ENCODE results near the gene CCDC181. TPM values are rescaled to one million over a fixed set of nuclear protein-coding genes. Genes with fewer than 3 reads are reported as not detected.

The CCDC181 gene
- total RNA-seq (2014; rRNA removed; shearing (Covaris generic)) (not detected in 2 replicates), polyA plus RNA-seq (2016; fragmentation: Nextera tagmentation; extraction: Ambion mirVana) (0.10 TPM in 1 of 2 replicates, not detected in the other)

DNA sequence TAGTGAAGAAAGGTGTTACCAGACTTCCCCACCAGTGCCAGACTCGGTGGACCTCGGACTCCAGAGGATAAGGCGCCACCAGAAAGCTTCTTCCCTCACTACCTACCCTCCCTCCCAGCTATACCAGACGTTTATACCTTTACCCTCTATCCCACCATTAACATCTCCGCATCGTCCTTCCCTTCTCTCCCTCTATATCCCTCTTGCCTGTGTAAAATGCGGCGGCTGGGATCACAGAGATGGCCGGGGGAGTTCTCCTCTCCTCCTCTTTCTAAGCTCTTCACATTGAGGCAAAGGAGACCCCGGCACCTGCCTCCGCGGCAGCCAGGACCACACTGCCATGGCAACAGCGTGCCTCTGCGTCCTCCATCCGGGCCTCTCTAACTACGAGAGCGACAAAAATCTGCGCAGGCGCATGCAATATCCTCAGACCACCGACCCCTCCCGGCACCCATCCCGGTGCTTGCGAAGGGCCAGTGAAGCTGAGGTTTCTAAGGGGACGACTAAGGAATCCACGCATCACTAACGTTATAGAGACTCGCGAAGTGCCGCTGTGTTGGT, at the start of gene CCDC181:
TSS of gene CCDC181 (minus strand) at position 394 of the 561 bp plus-strand sequence. CDS start 2,547 bp downstream, outside the sequence.
- 2 to 3% methylated on average over 28 to 29 of the region's 29 CpGs for WGBS, 2 experiments (ENCODE audit: low coverage in 1 of 2, low lambda C conversion rate in 2 of 2, missing lambda C conversion rate in 2 of 2)
- Histone ChIP-seq H3K9ac (peak within 1 kb of the TSS; percentile 48), H3K4me1 (ENCODE audit: insufficient read depth) (no peaks in the 10 kb centered on the region), H3K9me2 (ENCODE audit: insufficient read depth) (no peaks in the 10 kb centered on the region), H3K36me3 (ENCODE audit: low read depth) (no peaks in the 10 kb centered on the region), H4K20me1 (ENCODE audit: insufficient read depth) (no peaks in the 10 kb centered on the region), H3K79me2 (ENCODE audit: insufficient read depth) (no peaks in the 10 kb centered on the region), H3K4me3 (peak within 1 kb of the TSS; percentile 74), H2AFZ (peak within 1 kb of the TSS; percentile 89), H3F3A (ENCODE audit: insufficient read depth) (no peaks in the 10 kb centered on the region), H3K27me3 (replicated peaks; ENCODE audit: insufficient read depth) (peaks cover 39% of the 10 kb centered on the region), H3K9me3 (ENCODE audit: low read depth) (no peaks in the 10 kb centered on the region), H3K4me2 (ENCODE audit: unreplicated experiment) (peak within 1 kb of the TSS; percentile 93), H3K27ac (no peak within 1 kb of the TSS)
- in situ Hi-C loops (cut with MboI): no loop called here
- TF ChIP-seq EZH2 (IDR thresholded peaks at IDR 0.05; ENCODE audit: insufficient read depth, poor library complexity, severe bottlenecking): no peak
- TF ChIP-seq EZH2phosphoT487 (IDR thresholded peaks at IDR 0.05; ENCODE audit: insufficient read depth, low read depth): no peak
- peak; percentile 41 for DNase-seq

DNA sequence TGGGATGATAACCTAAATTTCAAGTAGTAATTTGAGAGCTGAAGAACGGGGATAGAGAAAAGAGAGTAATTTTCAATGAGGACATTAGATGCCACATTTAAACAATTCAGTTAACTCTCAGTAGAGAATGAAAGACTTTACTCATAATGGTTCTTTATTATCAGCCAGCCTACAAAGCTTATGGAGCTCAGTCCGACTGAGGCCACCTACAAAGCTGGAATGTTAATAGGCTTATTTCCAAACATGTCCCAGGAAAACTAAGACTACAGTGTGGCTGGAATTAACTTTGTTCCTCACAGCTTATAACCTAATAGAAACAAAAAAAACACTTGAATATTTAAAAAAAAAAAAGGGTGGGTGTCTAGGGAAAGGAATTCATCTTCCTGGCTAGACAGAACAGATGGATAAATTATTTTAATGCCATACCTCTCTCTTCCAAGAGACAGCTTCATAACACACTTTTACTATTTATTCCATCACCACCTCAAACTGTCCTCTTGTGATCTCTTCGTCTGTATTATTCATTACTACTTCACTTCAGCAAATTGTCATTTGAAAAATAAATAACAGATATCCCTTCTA, 48.6 kb upstream of the CCDC181 start:
- Histone ChIP-seq H3K27me3 (replicated peaks; ENCODE audit: insufficient read depth) (no peaks in the 10 kb centered on the region), H3K36me3 (ENCODE audit: low read depth) (no peaks in the 10 kb centered on the region), H3K9me3 (ENCODE audit: low read depth) (no peaks in the 10 kb centered on the region), H3K4me3 (no peak overlapping the region), H3K4me2 (ENCODE audit: unreplicated experiment) (no peak overlapping the region), H3K9ac (no peak overlapping the region), H3K4me1 (ENCODE audit: insufficient read depth) (no peaks in the 10 kb centered on the region), H4K20me1 (ENCODE audit: insufficient read depth) (no peaks in the 10 kb centered on the region), H3K27ac (no peak overlapping the region), H2AFZ (no peak overlapping the region), H3K9me2 (ENCODE audit: insufficient read depth) (no peaks in the 10 kb centered on the region), H3K79me2 (ENCODE audit: insufficient read depth) (peaks cover 42% of the 10 kb centered on the region), H3F3A (ENCODE audit: insufficient read depth) (no peaks in the 10 kb centered on the region)
- no peak for DNase-seq
- no peak for TF ChIP-seq EZH2phosphoT487 (IDR thresholded peaks at IDR 0.05; ENCODE audit: insufficient read depth, low read depth)
- no peak for TF ChIP-seq EZH2 (IDR thresholded peaks at IDR 0.05; ENCODE audit: insufficient read depth, poor library complexity, severe bottlenecking)
- in situ Hi-C loops (cut with MboI): no loop called here
- WGBS, 2 experiments (ENCODE audit: low coverage in 1 of 2, low lambda C conversion rate in 2 of 2, missing lambda C conversion rate in 2 of 2): 97 to 99% methylated on average over 3 of the region's 3 CpGs

DNA sequence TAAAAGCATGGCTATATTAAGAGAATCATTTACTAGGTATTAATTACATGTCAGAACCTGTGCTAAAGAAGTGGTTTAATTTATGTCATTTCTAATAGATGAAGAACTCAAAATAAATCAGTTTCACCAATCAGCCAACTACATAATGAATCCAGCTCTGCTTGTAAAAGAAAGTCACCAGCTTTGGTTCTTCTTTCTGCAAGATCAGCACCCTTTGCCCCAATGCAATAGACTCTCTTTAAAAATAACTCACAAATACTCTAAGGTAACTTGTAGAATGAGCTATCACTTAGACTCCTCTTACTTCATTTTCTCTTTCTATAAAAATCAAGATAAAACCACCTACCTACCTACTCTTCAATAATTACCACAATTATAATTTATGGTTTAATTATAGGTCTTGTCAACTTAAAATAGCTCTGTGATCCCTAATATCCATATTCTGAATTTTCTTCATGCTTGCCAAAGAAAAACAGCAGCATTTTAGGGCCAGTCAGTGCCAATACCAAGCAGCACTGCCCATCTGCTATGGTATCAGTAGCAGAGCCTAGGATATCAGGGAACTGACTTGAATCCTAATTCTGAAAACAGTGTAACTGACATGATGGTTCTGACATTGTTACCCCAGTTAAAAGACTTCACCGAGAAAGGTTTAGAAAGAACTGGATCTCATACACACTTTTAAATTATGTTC, 47.2 kb upstream of the CCDC181 start:
- no peaks in the 10 kb centered on the region for H4K20me1 ChIP-seq (ENCODE audit: insufficient read depth)
- no peaks in the 10 kb centered on the region for H3K9me2 ChIP-seq (ENCODE audit: insufficient read depth)
- no peaks in the 10 kb centered on the region for H3F3A ChIP-seq (ENCODE audit: insufficient read depth)
- no peak for DNase-seq
- TF ChIP-seq EZH2 (IDR thresholded peaks at IDR 0.05; ENCODE audit: insufficient read depth, poor library complexity, severe bottlenecking) (no peak), EZH2phosphoT487 (IDR thresholded peaks at IDR 0.05; ENCODE audit: insufficient read depth, low read depth) (no peak)
- in situ Hi-C loops (cut with MboI): no loop called here
- H3K4me2 ChIP-seq (ENCODE audit: unreplicated experiment): no peak overlapping the region
- WGBS, 2 experiments (ENCODE audit: low coverage in 1 of 2, low lambda C conversion rate in 2 of 2, missing lambda C conversion rate in 2 of 2): 94 to 100% methylated on average over 1 of the region's 1 CpG
- H3K27ac ChIP-seq: no peak overlapping the region
- H3K36me3 ChIP-seq (ENCODE audit: low read depth): no peaks in the 10 kb centered on the region
- no peaks in the 10 kb centered on the region for H3K9me3 ChIP-seq (ENCODE audit: low read depth)
- no peak overlapping the region for H3K4me3 ChIP-seq
- no peak overlapping the region for H3K9ac ChIP-seq
- peaks cover 27% of the 10 kb centered on the region for H3K79me2 ChIP-seq (ENCODE audit: insufficient read depth)
- no peaks in the 10 kb centered on the region for H3K27me3 ChIP-seq (replicated peaks; ENCODE audit: insufficient read depth)
- H3K4me1 ChIP-seq (ENCODE audit: insufficient read depth): no peaks in the 10 kb centered on the region
- H2AFZ ChIP-seq: no peak overlapping the region

DNA sequence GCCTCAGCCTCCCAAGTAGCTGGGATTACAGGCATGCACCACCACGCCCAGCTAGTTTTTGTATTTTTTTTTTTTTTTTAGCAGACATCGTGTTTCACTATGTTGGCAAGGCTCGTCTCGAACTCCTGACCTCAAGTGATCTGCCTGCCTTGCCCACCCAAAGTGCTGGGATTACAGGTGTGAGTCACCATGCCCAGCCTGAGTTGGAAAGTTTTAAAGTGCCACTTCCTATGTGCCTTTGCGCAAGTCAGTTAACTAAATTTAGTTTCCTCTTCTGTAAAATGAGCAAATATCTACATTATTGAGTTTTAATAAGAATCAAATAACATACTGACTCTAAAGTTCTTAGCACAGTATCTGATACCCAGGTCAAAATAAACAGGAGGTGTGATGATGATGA, 46.1 kb upstream of the CCDC181 start:
- H2AFZ ChIP-seq: no peak overlapping the region
- H3K4me2 ChIP-seq (ENCODE audit: unreplicated experiment): no peak overlapping the region
- no peak overlapping the region for H3K27ac ChIP-seq
- no peaks in the 10 kb centered on the region for H3K27me3 ChIP-seq (replicated peaks; ENCODE audit: insufficient read depth)
- no peaks in the 10 kb centered on the region for H3K36me3 ChIP-seq (ENCODE audit: low read depth)
- WGBS, 2 experiments (ENCODE audit: low coverage in 1 of 2, low lambda C conversion rate in 2 of 2, missing lambda C conversion rate in 2 of 2): 93 to 98% methylated on average over 5 of the region's 5 CpGs
- H3K9ac ChIP-seq: no peak overlapping the region
- H4K20me1 ChIP-seq (ENCODE audit: insufficient read depth): no peaks in the 10 kb centered on the region
- no peaks in the 10 kb centered on the region for H3K9me2 ChIP-seq (ENCODE audit: insufficient read depth)
- H3K4me3 ChIP-seq: no peak overlapping the region
- TF ChIP-seq EZH2 (IDR thresholded peaks at IDR 0.05; ENCODE audit: insufficient read depth, poor library complexity, severe bottlenecking): no peak
- TF ChIP-seq EZH2phosphoT487 (IDR thresholded peaks at IDR 0.05; ENCODE audit: insufficient read depth, low read depth): no peak
- no peaks in the 10 kb centered on the region for H3F3A ChIP-seq (ENCODE audit: insufficient read depth)
- no peak for DNase-seq
- in situ Hi-C loops (cut with MboI): no loop called here
- H3K9me3 ChIP-seq (ENCODE audit: low read depth): no peaks in the 10 kb centered on the region
- no peaks in the 10 kb centered on the region for H3K4me1 ChIP-seq (ENCODE audit: insufficient read depth)
- peaks cover 16% of the 10 kb centered on the region for H3K79me2 ChIP-seq (ENCODE audit: insufficient read depth)
